OCI-LY3 (cell line): ENCODE measurements around the gene PMM2.

Experiments used
- EZH2phosphoT487 ChIP-seq: fragments of 200-600 bp; shearing (Covaris generic); IDR thresholded peaks from 2 replicates; pipeline ENCODE4 v1.6.1; 2018; ENCODE audit warnings: antibody characterized with exemption, mixed run types, low read depth
- TF ChIP-seq, protein P1 (sequence below): fragments of 200-600, 300-600 bp; sonication (generic); IDR thresholded peaks from 2 replicates; pipeline ENCODE4 v1.5.1; 2014; ENCODE audit warnings: antibody characterized with exemption, low read length, low read depth

DNA sequence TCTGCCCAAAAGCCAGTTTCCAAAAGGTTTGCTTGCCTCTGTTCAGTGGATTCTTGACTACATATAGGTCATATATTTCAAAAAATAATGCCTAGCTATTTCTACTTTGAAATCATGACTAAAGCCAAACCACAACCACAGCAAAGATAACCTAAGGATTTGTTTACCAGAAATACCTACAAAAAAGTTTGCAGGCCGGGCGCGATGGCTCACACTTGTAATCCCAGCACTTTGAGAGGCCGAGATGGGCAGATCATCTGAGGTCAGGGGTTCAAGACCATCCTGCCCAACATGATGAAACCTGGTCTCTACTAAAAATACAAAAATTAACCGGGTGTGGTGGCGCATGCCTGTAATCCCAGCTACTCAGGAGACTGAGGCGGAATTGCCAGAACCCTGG lies 56.0 kb downstream of the PMM2 start:
- TF ChIP-seq, protein P1, sequence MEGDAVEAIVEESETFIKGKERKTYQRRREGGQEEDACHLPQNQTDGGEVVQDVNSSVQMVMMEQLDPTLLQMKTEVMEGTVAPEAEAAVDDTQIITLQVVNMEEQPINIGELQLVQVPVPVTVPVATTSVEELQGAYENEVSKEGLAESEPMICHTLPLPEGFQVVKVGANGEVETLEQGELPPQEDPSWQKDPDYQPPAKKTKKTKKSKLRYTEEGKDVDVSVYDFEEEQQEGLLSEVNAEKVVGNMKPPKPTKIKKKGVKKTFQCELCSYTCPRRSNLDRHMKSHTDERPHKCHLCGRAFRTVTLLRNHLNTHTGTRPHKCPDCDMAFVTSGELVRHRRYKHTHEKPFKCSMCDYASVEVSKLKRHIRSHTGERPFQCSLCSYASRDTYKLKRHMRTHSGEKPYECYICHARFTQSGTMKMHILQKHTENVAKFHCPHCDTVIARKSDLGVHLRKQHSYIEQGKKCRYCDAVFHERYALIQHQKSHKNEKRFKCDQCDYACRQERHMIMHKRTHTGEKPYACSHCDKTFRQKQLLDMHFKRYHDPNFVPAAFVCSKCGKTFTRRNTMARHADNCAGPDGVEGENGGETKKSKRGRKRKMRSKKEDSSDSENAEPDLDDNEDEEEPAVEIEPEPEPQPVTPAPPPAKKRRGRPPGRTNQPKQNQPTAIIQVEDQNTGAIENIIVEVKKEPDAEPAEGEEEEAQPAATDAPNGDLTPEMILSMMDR = no peak
- no peak for TF ChIP-seq EZH2phosphoT487
